HEK293 (cell line): ENCODE measurements around the gene ZSCAN10.

Experiments used
- CTCF ChIP-seq: fragments of 450-650 bp; formaldehyde crosslinking; IDR thresholded peaks from 2 replicates; pipeline ENCODE4 v1.5.1; 2016; ENCODE audit warnings: missing biosample characterization, missing genetic modification characterization
- REST ChIP-seq: fragments of 450-650 bp; formaldehyde crosslinking; IDR thresholded peaks from 2 replicates; pipeline ENCODE4 v1.5.1; 2016; ENCODE audit warnings: missing biosample characterization, missing genetic modification characterization
- ZNF23 ChIP-seq: fragments of 450-650 bp; formaldehyde crosslinking; IDR thresholded peaks from 2 replicates; pipeline ENCODE4 v1.5.1; 2016; ENCODE audit warnings: missing biosample characterization, missing genetic modification characterization, borderline replicate concordance
- ZNF239 ChIP-seq: fragments of 450-650 bp; formaldehyde crosslinking; IDR thresholded peaks from 2 replicates; pipeline ENCODE4 v1.5.1; 2016; ENCODE audit warnings: missing biosample characterization, missing genetic modification characterization
- ZNF354C ChIP-seq: fragments of 450-650 bp; formaldehyde crosslinking; IDR thresholded peaks from 2 replicates; pipeline ENCODE4 v1.5.1; 2016; ENCODE audit warnings: missing biosample characterization, missing genetic modification characterization, low read depth, borderline replicate concordance
- ZNF555 ChIP-seq: fragments of 450-650 bp; formaldehyde crosslinking; conservative IDR thresholded peaks from 2 replicates; pipeline ENCODE4 v1.5.1; 2017; ENCODE audit warnings: missing biosample characterization, mild to moderate bottlenecking, missing genetic modification characterization, inconsistent platforms
- ZNF600 ChIP-seq: fragments of 450-650 bp; formaldehyde crosslinking; IDR thresholded peaks from 2 replicates; pipeline ENCODE4 v1.5.1; 2016; ENCODE audit warnings: missing biosample characterization, missing genetic modification characterization
- ZNF704 ChIP-seq: fragments of 450-650 bp; formaldehyde crosslinking; IDR thresholded peaks from 2 replicates; pipeline ENCODE4 v1.5.1; 2016; ENCODE audit warnings: missing biosample characterization, missing genetic modification characterization
- ZNF777 ChIP-seq: fragments of 450-650 bp; formaldehyde crosslinking; IDR thresholded peaks from 2 replicates; pipeline ENCODE4 v1.5.1; 2017; ENCODE audit warnings: missing biosample characterization, missing genetic modification characterization, borderline replicate concordance
- TF ChIP-seq, protein P1 (sequence below): fragments of 450-650 bp; formaldehyde crosslinking; IDR thresholded peaks from 2 replicates; pipeline ENCODE4 v1.5.1; 2016; ENCODE audit warnings: missing biosample characterization, missing genetic modification characterization

- no peak for TF ChIP-seq ZNF239 (tag by site-specific recombination)
- no peak for TF ChIP-seq CTCF (tag by site-specific recombination)
- TF ChIP-seq, protein P1, sequence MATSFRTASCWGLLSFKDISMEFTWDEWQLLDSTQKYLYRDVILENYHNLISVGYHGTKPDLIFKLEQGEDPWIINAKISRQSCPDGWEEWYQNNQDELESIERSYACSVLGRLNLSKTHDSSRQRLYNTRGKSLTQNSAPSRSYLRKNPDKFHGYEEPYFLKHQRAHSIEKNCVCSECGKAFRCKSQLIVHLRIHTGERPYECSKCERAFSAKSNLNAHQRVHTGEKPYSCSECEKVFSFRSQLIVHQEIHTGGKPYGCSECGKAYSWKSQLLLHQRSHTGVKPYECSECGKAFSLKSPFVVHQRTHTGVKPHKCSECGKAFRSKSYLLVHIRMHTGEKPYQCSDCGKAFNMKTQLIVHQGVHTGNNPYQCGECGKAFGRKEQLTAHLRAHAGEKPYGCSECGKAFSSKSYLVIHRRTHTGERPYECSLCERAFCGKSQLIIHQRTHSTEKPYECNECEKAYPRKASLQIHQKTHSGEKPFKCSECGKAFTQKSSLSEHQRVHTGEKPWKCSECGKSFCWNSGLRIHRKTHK (tag by site-specific recombination): no peak
- TF ChIP-seq ZNF23 (tag by site-specific recombination): no peak
- no peak for TF ChIP-seq ZNF704 (tag by site-specific recombination)
- TF ChIP-seq ZNF354C: no peak
- no peak for TF ChIP-seq ZNF600 (tag by site-specific recombination)
- TF ChIP-seq ZNF777: no peak
- TF ChIP-seq ZNF555: no peak
- no peak for TF ChIP-seq REST (tag by site-specific recombination)
These were observed 14.0 kb downstream of the ZSCAN10 start for GRCh38 chr16:3084969-3085670.
